Kidney epithelial cell (primary cell): ENCODE data around the gene SMARCC1. TPM values are rescaled to one million over a fixed set of nuclear protein-coding genes. Genes with fewer than 3 reads are reported as not detected.

Experiments used
- DNase-seq: peaks from one replicate; pipeline ENCODE4 v3.0.0-alpha.2; 2010; ENCODE audit warnings: low read depth
- H3K27me3 ChIP-seq: 2 replicates; pipeline ENCODE4 v1.6.0; 2011; ENCODE audit warnings: low read length; ENCODE audit not compliant: control insufficient read depth, insufficient read depth
- H3K36me3 ChIP-seq: 2 replicates; pipeline ENCODE4 v1.5.1; 2011; ENCODE audit warnings: low read length; ENCODE audit not compliant: control insufficient read depth, insufficient read depth
- H3K4me3 ChIP-seq: 2 replicates; pipeline ENCODE4 v1.5.1; 2011; ENCODE audit warnings: low read depth, mild to moderate bottlenecking, control low read depth, low read length
- CTCF ChIP-seq: IDR thresholded peaks from 2 replicates; pipeline ENCODE4 v1.5.1; 2011; ENCODE audit warnings: mild to moderate bottlenecking, moderate library complexity, low read length, control low read depth, inconsistent platforms; ENCODE audit not compliant: insufficient read depth, poor library complexity, severe bottlenecking
- total RNA-seq: library from RNA; depleted of rRNA; stranded (reverse); fragments of >200 nt; gene quantifications from 2 replicates; pipeline ENCODE4 v1.2.3, GENCODE V29; 2015

SMARCC1 gene
- total RNA-seq, 1 donor from 2014 or later, result 94.0 TPM

DNA sequence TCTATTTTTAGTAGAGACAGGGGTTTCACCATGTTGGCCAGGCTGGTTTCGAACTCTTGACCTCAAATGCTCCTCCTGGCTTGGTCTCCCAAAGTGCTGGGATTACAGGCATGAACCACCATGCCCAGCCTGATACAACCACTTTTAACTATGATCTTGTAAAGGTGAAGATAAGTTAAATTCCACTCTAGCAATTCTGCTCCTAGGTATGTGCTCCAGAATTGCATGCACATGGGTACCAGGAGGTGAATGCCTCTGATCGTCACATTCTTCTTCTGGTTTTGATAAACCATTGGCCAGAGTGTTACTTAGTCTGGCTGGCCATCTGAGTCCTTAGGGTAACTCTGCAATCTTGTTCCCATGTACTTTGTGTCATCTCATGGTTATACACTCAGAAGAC, 225.3 kb downstream of the SMARCC1 start:
- no peak for DNase-seq
- TF ChIP-seq CTCF, result no peak
- Histone ChIP-seq H3K4me3 (no peak overlapping the region), H3K27me3 (no peaks in the 10 kb centered on the region), H3K36me3 (no peaks in the 10 kb centered on the region)

GRCh38 chr3:47554335-47554734, 227.4 kb downstream of the SMARCC1 start:
- H3K36me3 ChIP-seq, result no peaks in the 10 kb centered on the region
- DNase-seq, result no peak
- no peaks in the 10 kb centered on the region for H3K27me3 ChIP-seq
- TF ChIP-seq CTCF, result no peak
- no peak overlapping the region for H3K4me3 ChIP-seq

DNA sequence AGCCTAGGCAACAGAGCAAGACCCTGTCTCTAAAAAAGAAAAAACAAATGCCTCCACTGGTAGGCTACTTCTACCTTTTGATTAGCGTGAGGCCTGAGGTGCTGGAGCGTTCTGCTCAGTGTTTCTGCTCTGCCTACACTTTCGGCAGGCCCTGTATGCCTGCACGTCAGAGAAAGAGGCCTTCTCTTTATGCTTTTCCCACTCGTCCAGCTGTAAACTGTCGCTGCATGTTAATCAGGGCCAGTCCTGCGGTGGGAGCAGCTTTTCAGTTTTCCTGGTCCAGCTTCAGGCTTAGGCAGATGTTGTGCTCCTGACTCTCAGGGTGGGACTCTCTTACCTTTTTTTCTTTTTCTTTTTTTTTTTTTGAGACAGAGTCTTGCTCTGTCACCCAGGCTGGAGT, 228.3 kb downstream of the SMARCC1 start:
- DNase-seq, result no peak
- no peaks in the 10 kb centered on the region for H3K36me3 ChIP-seq
- TF ChIP-seq CTCF, result no peak
- H3K4me3 ChIP-seq, result no peak overlapping the region
- H3K27me3 ChIP-seq, result no peaks in the 10 kb centered on the region

GRCh38 chr3:47542471-47543173, 239.1 kb downstream of the SMARCC1 start:
- no peak overlapping the region for H3K4me3 ChIP-seq
- TF ChIP-seq CTCF, result no peak
- no peak for DNase-seq
- no peaks in the 10 kb centered on the region for H3K27me3 ChIP-seq
- no peaks in the 10 kb centered on the region for H3K36me3 ChIP-seq

GRCh38 chr3:47541583-47542108, 240.0 kb downstream of the SMARCC1 start:
- no peaks in the 10 kb centered on the region for H3K27me3 ChIP-seq
- DNase-seq, result no peak
- no peak for TF ChIP-seq CTCF
- H3K4me3 ChIP-seq, result no peak overlapping the region
- no peaks in the 10 kb centered on the region for H3K36me3 ChIP-seq

DNA sequence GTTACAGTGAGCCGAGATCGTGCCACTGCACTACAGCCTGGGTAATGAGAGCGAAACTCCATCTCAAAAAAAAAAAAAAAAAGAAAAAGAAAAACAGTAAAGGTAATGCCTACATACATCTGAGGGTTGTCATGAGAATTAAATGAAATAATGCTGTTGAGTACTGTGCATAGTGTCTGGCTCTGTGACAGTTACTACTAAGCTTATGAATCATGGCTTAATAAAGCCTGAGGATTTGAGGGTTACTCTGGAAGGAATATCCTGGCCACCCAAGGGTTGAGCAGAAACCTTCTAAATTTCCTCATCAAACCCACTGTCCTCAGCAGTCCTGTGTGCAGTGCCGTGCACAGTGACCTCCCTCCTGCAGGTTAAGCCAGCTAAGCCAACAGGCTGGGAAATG, 241.4 kb downstream of the SMARCC1 start:
- no peak overlapping the region for H3K4me3 ChIP-seq
- no peaks in the 10 kb centered on the region for H3K36me3 ChIP-seq
- no peak for DNase-seq
- TF ChIP-seq CTCF, result no peak
- H3K27me3 ChIP-seq, result no peaks in the 10 kb centered on the region
